ENCODE measurements around the gene CATSPER3. TPM values are rescaled to one million over a fixed set of nuclear protein-coding genes. Genes with fewer than 3 reads are reported as not detected.

CATSPER3 gene
- total and polyA plus RNA-seq, 2 of the 13 experiments (the other 11 are each of a cell fraction or from before 2014, with no cell fraction given) = 0.33 to 0.37 TPM

- Histone ChIP-seq H4K20me1 (ENCODE audit: insufficient read depth, low read length) (no peaks in the 10 kb centered on the region), H3K9ac (ENCODE audit: insufficient read depth, low read depth, low read length) (no peak overlapping the region), H3K4me1 (ENCODE audit: insufficient read depth, low read length) (peaks cover 25% of the 10 kb centered on the region), H3K4me3 (replicated peaks in 1 of 3; ENCODE audit: insufficient read depth in 1 of 3, low read depth in 2 of 3, low read length in 3 of 3) (no peak overlapping the region), H3K9me3 (ENCODE audit: low read length) (no peaks in the 10 kb centered on the region), H3K27ac (ENCODE audit: extremely low read length, insufficient read depth, low read length) (no peak overlapping the region), H2AFZ (ENCODE audit: low read length) (no peak overlapping the region), H3K27me3 (ENCODE audit: control insufficient read depth in 1 of 2, insufficient read depth in 2 of 2, low read length in 2 of 2) (no peaks in the 10 kb centered on the region), H3K4me2 (ENCODE audit: low read depth, low read length) (no peak overlapping the region), H3K36me3 (replicated peaks in 1 of 2; ENCODE audit: control insufficient read depth in 1 of 2, insufficient read depth in 2 of 2, low read length in 2 of 2) (no peaks in the 10 kb centered on the region), H3K79me2 (ENCODE audit: insufficient read depth, low read length) (no peaks in the 10 kb centered on the region)
- 65% methylated on average over 3 of the region's 3 CpGs for WGBS (ENCODE audit: low lambda C conversion rate)
- ATAC-seq (no peak), FAIRE-seq (no peak), DNase-seq (ENCODE audit: low spot score) (no peak)
- ChIA-PET POLR2A (no interaction called here), CTCF (ENCODE audit: low intra/inter-chr PET ratio, low total read pairs) (no interaction called here)
- BruUV-seq (replicated peaks) = no TSS peak
- in situ Hi-C loops (cut with HindIII; ENCODE audit: extremely low pct_ligation_motif_present, low pct_unique_long_range_greater_than_20kb) = no loop called here
- intact Hi-C loops (cut with micrococcal nuclease; ENCODE audit: unreplicated experiment) = no loop called here
- TF ChIP-seq NCOA1 (CRISPR knock-in tag; IDR thresholded peaks at IDR 0.05) (no peak), HMG20B (CRISPR knock-in tag; conservative IDR thresholded peaks at IDR 0.05) (no peak), U2AF2 (IDR thresholded peaks at IDR 0.05; ENCODE audit: low read depth, low read length) (no peak), ZNF510 (CRISPR knock-in tag; IDR thresholded peaks at IDR 0.05; ENCODE audit: low read depth) (no peak), TFDP1 (CRISPR knock-in tag; IDR thresholded peaks at IDR 0.05; ENCODE audit: borderline replicate concordance) (no peak), ZNF329 (CRISPR knock-in tag; IDR thresholded peaks at IDR 0.05; ENCODE audit: low read depth) (no peak), ELF1 (CRISPR knock-in tag; IDR thresholded peaks at IDR 0.05) (no peak), ZNF292 (CRISPR knock-in tag; IDR thresholded peaks at IDR 0.05; ENCODE audit: borderline replicate concordance, low read depth) (no peak), SMARCC2 (IDR thresholded peaks at IDR 0.05) (no peak), STAT6 (CRISPR knock-in tag; IDR thresholded peaks at IDR 0.05; ENCODE audit: borderline replicate concordance) (no peak), ZFP1 (CRISPR knock-in tag; IDR thresholded peaks at IDR 0.05) (no peak), ARID2 (CRISPR knock-in tag; IDR thresholded peaks at IDR 0.05; ENCODE audit: borderline replicate concordance) (no peak), PHB2 (IDR thresholded peaks at IDR 0.05; ENCODE audit: partially characterized antibody) (no peak), ETV6 (CRISPR knock-in tag; conservative IDR thresholded peaks at IDR 0.05) (no peak), NCOA2 (CRISPR knock-in tag; IDR thresholded peaks at IDR 0.05) (no peak), POLR2A (IDR thresholded peaks at IDR 0.05; ENCODE audit: insufficient read depth in 1 of 2, low read depth in 2 of 2, low read length in 2 of 2) (no peak), MAFF (IDR thresholded peaks at IDR 0.05; ENCODE audit: low read depth, low read length) (no peak), PCBP1 (IDR thresholded peaks at IDR 0.05; ENCODE audit: borderline replicate concordance, low read depth, low read length) (no peak)
Observed at GRCh38 chr5:135051399-135051798, 83.7 kb downstream of the CATSPER3 start.
